Measurements from ENCODE around the gene GSTM5. TPM values are rescaled to one million over a fixed set of nuclear protein-coding genes. Genes with fewer than 3 reads are reported as not detected.
A peak's percentile ranks its signal among the peaks of the same experiment; 100 is the strongest.

Gene GSTM5
- total RNA-seq, 1 experiment from 2014 or later, result not detected

- CTCF ChIA-PET, result interaction anchor here (2.2 kb wide), 1 partner anchor 77 kb away, joined by 7 read pairs; no protein-coding TSS in a partner anchor
- Mint-ChIP-seq H3K36me3 (ENCODE audit: insufficient read depth, unreplicated experiment) (no peaks in the 10 kb centered on the region), H3K27ac (ENCODE audit: unreplicated experiment) (no peak overlapping the region), H3K4me1 (ENCODE audit: low read depth, unreplicated experiment) (no peaks in the 10 kb centered on the region), H3K27me3 (ENCODE audit: unreplicated experiment) (peaks cover 13% of the 10 kb centered on the region), H3K9me3 (ENCODE audit: low read depth, unreplicated experiment) (no peaks in the 10 kb centered on the region), H3K4me3 (ENCODE audit: low read depth, unreplicated experiment) (no peak overlapping the region)
- no peak for TF ChIP-seq CTCF (IDR thresholded peaks at IDR 0.05; ENCODE audit: unreplicated experiment)
- DNase-seq, result no peak
- intact Hi-C loops (cut with micrococcal nuclease; ENCODE audit: unreplicated experiment), result loop anchor here (5.0 kb wide), 1 partner anchor 266 kb away; the partner anchor contains the start of gene AHCYL1
- no TSS peak for BruUV-seq (replicated peaks)
Observed at GRCh38 chr1:109716570-109717090, 4.6 kb downstream of the GSTM5 start.

- TF ChIP-seq CTCF (IDR thresholded peaks at IDR 0.05; ENCODE audit: unreplicated experiment), result no peak
- H3K9me3 Mint-ChIP-seq (ENCODE audit: low read depth, unreplicated experiment), result no peaks in the 10 kb centered on the region
- intact Hi-C loops (cut with micrococcal nuclease; ENCODE audit: unreplicated experiment), result loop anchor here (1.0 to 5.0 kb wide), 2 partner anchors 56 to 265 kb away; partner anchors contain the start of gene AHCYL1
- H3K27ac Mint-ChIP-seq (ENCODE audit: unreplicated experiment), result no peak overlapping the region
- H3K27me3 Mint-ChIP-seq (ENCODE audit: unreplicated experiment), result peaks cover 13% of the 10 kb centered on the region
- no TSS peak for BruUV-seq (replicated peaks)
- no peaks in the 10 kb centered on the region for H3K36me3 Mint-ChIP-seq (ENCODE audit: insufficient read depth, unreplicated experiment)
- CTCF ChIA-PET, result interaction anchor here (1.0 to 2.2 kb wide), 4 partner anchors 22 to 267 kb away, joined by 3 to 18 read pairs (median 10); partner anchors contain the start of gene AHCYL1
- no peak overlapping the region for H3K4me3 Mint-ChIP-seq (ENCODE audit: low read depth, unreplicated experiment)
- DNase-seq, result no peak
- H3K4me1 Mint-ChIP-seq (ENCODE audit: low read depth, unreplicated experiment), result no peaks in the 10 kb centered on the region
Observed at GRCh38 chr1:109717729-109718128, 5.7 kb downstream of the GSTM5 start.

GRCh38 chr1:109718495-109718894, 6.4 kb downstream of the GSTM5 start:
- Mint-ChIP-seq H3K27ac (ENCODE audit: unreplicated experiment) (no peak overlapping the region), H3K27me3 (ENCODE audit: unreplicated experiment) (peaks cover 10% of the 10 kb centered on the region), H3K4me1 (ENCODE audit: low read depth, unreplicated experiment) (no peaks in the 10 kb centered on the region), H3K4me3 (ENCODE audit: low read depth, unreplicated experiment) (no peak overlapping the region), H3K9me3 (ENCODE audit: low read depth, unreplicated experiment) (no peaks in the 10 kb centered on the region), H3K36me3 (ENCODE audit: insufficient read depth, unreplicated experiment) (no peaks in the 10 kb centered on the region)
- no peak for TF ChIP-seq CTCF (IDR thresholded peaks at IDR 0.05; ENCODE audit: unreplicated experiment)
- CTCF ChIA-PET, result interaction anchor here (0.8 to 2.2 kb wide), 5 partner anchors 21 to 266 kb away, joined by 3 to 18 read pairs (median 7); partner anchors contain the start of gene AHCYL1
- intact Hi-C loops (cut with micrococcal nuclease; ENCODE audit: unreplicated experiment), result loop anchor here (1.0 to 5.0 kb wide), 2 partner anchors 55 to 264 kb away; partner anchors contain the start of gene AHCYL1
- DNase-seq, result peak; percentile 17
- no TSS peak for BruUV-seq (replicated peaks)

- no peak for TF ChIP-seq CTCF (IDR thresholded peaks at IDR 0.05; ENCODE audit: unreplicated experiment)
- Mint-ChIP-seq H3K4me1 (ENCODE audit: low read depth, unreplicated experiment) (no peaks in the 10 kb centered on the region), H3K9me3 (ENCODE audit: low read depth, unreplicated experiment) (no peaks in the 10 kb centered on the region), H3K27ac (ENCODE audit: unreplicated experiment) (no peak overlapping the region), H3K27me3 (ENCODE audit: unreplicated experiment) (peaks cover 1% of the 10 kb centered on the region), H3K4me3 (ENCODE audit: low read depth, unreplicated experiment) (no peak overlapping the region), H3K36me3 (ENCODE audit: insufficient read depth, unreplicated experiment) (no peaks in the 10 kb centered on the region)
- DNase-seq, result no peak
- BruUV-seq (replicated peaks), result no TSS peak
- intact Hi-C loops (cut with micrococcal nuclease; ENCODE audit: unreplicated experiment), result loop anchor here (5.0 kb wide), 1 partner anchor 263 kb away; the partner anchor contains the start of gene AHCYL1
- CTCF ChIA-PET, result no interaction called here
Observed at GRCh38 chr1:109719337-109719837, 7.3 kb downstream of the GSTM5 start.

All from Calu3 (cell line).